ENCODE results near the gene PPY. TPM values are rescaled to one million over a fixed set of nuclear protein-coding genes. Genes with fewer than 3 reads are reported as not detected.
A peak's percentile ranks its signal among the peaks of the same experiment; 100 is the strongest.

The PPY gene
- total and polyA plus RNA-seq, 2 donors (not counting 1 experiment from before 2014, with no cell fraction given), result not detected

DNA sequence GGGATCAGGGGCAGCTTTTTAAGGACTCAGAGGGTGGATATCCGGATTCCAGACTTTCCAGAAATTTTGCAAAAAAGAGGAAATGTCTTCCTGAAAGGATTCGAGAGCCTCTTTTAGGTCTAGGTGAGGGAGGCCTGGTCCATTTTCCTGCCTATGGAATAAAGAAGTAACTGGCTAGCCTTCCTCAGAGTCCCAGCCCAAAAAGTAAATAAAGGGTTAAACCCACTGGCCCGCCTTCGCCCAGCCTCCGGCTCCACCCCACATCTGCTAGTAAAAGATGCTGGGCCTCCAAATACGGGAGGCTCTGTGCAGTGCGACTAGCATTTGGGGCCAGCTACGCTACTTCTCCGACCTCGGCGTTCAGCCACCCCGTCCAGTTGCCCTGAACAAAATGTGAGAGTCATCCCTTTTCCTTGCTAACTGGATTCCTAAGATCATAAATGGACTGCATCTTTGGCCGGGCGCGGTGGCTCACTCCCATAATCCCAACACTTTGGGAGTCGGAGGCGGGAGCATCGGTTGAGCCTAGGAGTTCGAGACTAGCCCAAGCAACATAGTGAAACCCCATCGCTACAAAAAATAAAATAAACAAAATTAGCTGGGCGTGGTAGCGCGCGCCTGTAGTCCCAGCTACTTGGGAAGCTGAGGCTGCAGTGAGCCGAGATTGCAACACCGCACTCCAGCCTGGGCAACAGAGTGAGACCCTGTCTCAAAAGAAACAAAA lies 34.1 kb downstream of the PPY start:
- Mint-ChIP-seq H3K9me3 (ENCODE audit: insufficient read depth) (no peaks in the 10 kb centered on the region), H3K27ac (no peak overlapping the region), H3K4me3 (peak overlapping the region; percentile 49), H3K4me1 (peaks cover 26% of the 10 kb centered on the region), H3K27me3 (peaks cover 46% of the 10 kb centered on the region)
- H3K27ac ChIP-seq (ENCODE audit: low read length in 2 of 2), result no peak overlapping the region
- ChIA-PET CTCF (interaction anchor here (0.8 to 2.2 kb wide), 7 partner anchors 11 to 133 kb away, joined by 3 to 6 read pairs (median 5); no protein-coding TSS in a partner anchor), POLR2A (no interaction called here)
- TF ChIP-seq EZH2 (IDR thresholded peaks at IDR 0.05; ENCODE audit: borderline replicate concordance, insufficient read depth, low read depth, low read length, poor library complexity, severe bottlenecking), result no peak
- TF ChIP-seq, protein P1, sequence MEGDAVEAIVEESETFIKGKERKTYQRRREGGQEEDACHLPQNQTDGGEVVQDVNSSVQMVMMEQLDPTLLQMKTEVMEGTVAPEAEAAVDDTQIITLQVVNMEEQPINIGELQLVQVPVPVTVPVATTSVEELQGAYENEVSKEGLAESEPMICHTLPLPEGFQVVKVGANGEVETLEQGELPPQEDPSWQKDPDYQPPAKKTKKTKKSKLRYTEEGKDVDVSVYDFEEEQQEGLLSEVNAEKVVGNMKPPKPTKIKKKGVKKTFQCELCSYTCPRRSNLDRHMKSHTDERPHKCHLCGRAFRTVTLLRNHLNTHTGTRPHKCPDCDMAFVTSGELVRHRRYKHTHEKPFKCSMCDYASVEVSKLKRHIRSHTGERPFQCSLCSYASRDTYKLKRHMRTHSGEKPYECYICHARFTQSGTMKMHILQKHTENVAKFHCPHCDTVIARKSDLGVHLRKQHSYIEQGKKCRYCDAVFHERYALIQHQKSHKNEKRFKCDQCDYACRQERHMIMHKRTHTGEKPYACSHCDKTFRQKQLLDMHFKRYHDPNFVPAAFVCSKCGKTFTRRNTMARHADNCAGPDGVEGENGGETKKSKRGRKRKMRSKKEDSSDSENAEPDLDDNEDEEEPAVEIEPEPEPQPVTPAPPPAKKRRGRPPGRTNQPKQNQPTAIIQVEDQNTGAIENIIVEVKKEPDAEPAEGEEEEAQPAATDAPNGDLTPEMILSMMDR (IDR thresholded peaks at IDR 0.05), result no peak
- H4K20me1 ChIP-seq (ENCODE audit: control insufficient read depth, insufficient read depth, low read length, poor library complexity, severe bottlenecking), result no peaks in the 10 kb centered on the region
- H3K4me1 ChIP-seq (ENCODE audit: control insufficient read depth in 2 of 2, insufficient read depth in 2 of 2, low read length in 2 of 2), result peaks cover 27 to 32% of the 10 kb centered on the region in 2 donors
- DNase-seq, result peak; percentile 54
- peak overlapping the region; percentile 67 for H3K9ac ChIP-seq (ENCODE audit: low read length)
- peak overlapping the region; percentile 98 for H3K4me2 ChIP-seq (replicated peaks; ENCODE audit: low read depth, low read length, poor library complexity, severe bottlenecking)
- intact Hi-C loops (cut with micrococcal nuclease), result no loop called here
- ATAC-seq (ENCODE audit: low read depth), result no peak
- H3K4me3 ChIP-seq (ENCODE audit: control extremely low read depth in 1 of 5, extremely low read depth in 1 of 5, insufficient read depth in 1 of 5, low read depth in 2 of 5, low read length in 4 of 5), result peak overlapping the region in 3 of 5 experiments; percentile 42 to 73 (median 45)
- peaks cover 0 to 24% (median 0%) of the 10 kb centered on the region in 3 donors for H3K9me3 ChIP-seq (ENCODE audit: control extremely low read depth in 1 of 3, control insufficient read depth in 2 of 3, insufficient read depth in 1 of 3, low read length in 2 of 3)
- 36% methylated on average over 26 of the region's 26 CpGs for WGBS (ENCODE audit: insufficient coverage)
- H3K79me2 ChIP-seq (ENCODE audit: control insufficient read depth, insufficient read depth, low read length), result no peaks in the 10 kb centered on the region
- peak overlapping the region; percentile 13 for H2AFZ ChIP-seq (ENCODE audit: insufficient read depth, low read depth, low read length, poor library complexity, severe bottlenecking)
- H3K36me3 ChIP-seq (replicated peaks in 1 of 2; ENCODE audit: control extremely low read depth in 1 of 2, control insufficient read depth in 1 of 2, extremely low read depth in 1 of 2, insufficient read depth in 2 of 2, low read length in 1 of 2), result no peaks in the 10 kb centered on the region
- peaks cover 0 to 61% (median 34%) of the 10 kb centered on the region in 4 experiments for H3K27me3 ChIP-seq (replicated peaks in 1 of 4; ENCODE audit: control extremely low read depth in 1 of 4, control insufficient read depth in 3 of 4, insufficient read depth in 4 of 4, low read length in 3 of 4)

Data from B cell (primary cell).